ENCODE measurements around the gene TXLNB.

DNA sequence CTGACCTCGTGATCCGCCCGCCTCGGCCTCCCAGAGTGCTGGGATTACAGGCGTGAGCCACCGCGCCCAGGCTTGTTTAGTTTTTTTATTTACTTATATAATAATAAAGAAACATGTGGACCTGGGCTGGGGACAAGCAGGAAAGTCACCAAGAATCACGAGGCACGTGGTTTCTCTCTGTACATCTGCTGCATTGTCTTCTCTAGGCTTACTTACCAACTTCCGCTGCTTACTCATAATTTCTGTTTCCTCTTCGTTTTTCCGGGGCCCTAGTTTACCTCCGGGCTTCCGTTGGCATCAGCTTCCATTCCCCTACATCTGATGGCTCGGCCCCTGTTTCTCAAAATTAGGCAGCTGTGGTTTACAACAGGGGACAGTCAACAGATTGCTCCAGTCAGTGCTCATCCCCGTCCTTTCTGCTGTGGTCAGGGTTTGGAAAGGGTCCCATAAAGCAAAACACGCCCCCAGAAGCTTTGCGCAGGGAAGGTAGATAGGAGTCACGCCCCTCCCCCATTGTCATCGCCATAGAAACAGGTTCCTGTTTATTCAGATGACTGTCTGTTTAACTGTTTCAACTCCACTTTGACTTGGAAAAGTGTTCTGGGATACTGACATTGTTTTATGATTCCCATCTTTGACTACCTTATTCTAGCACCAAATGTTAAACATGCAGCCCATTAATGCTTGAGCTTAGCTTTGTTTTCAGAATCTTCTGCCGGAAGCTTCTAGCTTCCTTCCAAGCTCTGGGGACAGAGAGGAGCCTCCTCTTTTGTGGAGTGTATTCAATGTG is 31.9 kb upstream of the TXLNB start:
- no peak for TF ChIP-seq POLR2AphosphoS5 (IDR thresholded peaks at IDR 0.05)
- TF ChIP-seq, protein P1, sequence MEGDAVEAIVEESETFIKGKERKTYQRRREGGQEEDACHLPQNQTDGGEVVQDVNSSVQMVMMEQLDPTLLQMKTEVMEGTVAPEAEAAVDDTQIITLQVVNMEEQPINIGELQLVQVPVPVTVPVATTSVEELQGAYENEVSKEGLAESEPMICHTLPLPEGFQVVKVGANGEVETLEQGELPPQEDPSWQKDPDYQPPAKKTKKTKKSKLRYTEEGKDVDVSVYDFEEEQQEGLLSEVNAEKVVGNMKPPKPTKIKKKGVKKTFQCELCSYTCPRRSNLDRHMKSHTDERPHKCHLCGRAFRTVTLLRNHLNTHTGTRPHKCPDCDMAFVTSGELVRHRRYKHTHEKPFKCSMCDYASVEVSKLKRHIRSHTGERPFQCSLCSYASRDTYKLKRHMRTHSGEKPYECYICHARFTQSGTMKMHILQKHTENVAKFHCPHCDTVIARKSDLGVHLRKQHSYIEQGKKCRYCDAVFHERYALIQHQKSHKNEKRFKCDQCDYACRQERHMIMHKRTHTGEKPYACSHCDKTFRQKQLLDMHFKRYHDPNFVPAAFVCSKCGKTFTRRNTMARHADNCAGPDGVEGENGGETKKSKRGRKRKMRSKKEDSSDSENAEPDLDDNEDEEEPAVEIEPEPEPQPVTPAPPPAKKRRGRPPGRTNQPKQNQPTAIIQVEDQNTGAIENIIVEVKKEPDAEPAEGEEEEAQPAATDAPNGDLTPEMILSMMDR (IDR thresholded peaks at IDR 0.05) = no peak

All from prostate gland (tissue), 2 donors.